T-helper 22 cell (primary cell): ENCODE data around the gene DNAH6.
"Not testable (repeated sequence)": the region's sequence is repeated elsewhere in the genome, so short reads cannot be mapped to it uniquely, and the experiment has no call there.

Source experiments
- DNase-seq: peaks from one replicate; pipeline ENCODE4 v3.0.0-alpha.2; 2020; ENCODE audit warnings: low read depth

DNAH6 gene

GRCh38 chr2:84838434-84839145, 322.3 kb downstream of the DNAH6 start:
- DNase-seq: no peak

- DNase-seq: no peak
These were observed 323.6 kb downstream of the DNAH6 start for GRCh38 chr2:84839851-84840250.

GRCh38 chr2:84840306-84840705, 324.0 kb downstream of the DNAH6 start:
- DNase-seq: no peak

- DNase-seq: no peak
These were observed 325.3 kb downstream of the DNAH6 start for GRCh38 chr2:84841577-84841976.

- DNase-seq: no peak
These were observed 327.8 kb downstream of the DNAH6 start for GRCh38 chr2:84844141-84844540.

- peak; percentile 39 for DNase-seq
These were observed 329.9 kb downstream of the DNAH6 start for GRCh38 chr2:84846041-84846663.

- DNase-seq: no peak
These were observed 330.4 kb downstream of the DNAH6 start for GRCh38 chr2:84846741-84847142.

- no peak for DNase-seq
These were observed 331.2 kb downstream of the DNAH6 start for GRCh38 chr2:84847326-84848050.

- peak; percentile 32 for DNase-seq
These were observed 333.1 kb downstream of the DNAH6 start for GRCh38 chr2:84849271-84849952.

GRCh38 chr2:84850471-84850870, 334.2 kb downstream of the DNAH6 start:
- DNase-seq: no peak

GRCh38 chr2:84851876-84852275, 335.6 kb downstream of the DNAH6 start:
- DNase-seq: no peak

- DNase-seq: no peak
These were observed 338.6 kb downstream of the DNAH6 start for GRCh38 chr2:84854850-84855249.

- no peak for DNase-seq
These were observed 339.4 kb downstream of the DNAH6 start for GRCh38 chr2:84855731-84856130.

- no peak for DNase-seq
These were observed 340.5 kb downstream of the DNAH6 start for GRCh38 chr2:84856787-84857186.

- no peak for DNase-seq
These were observed 341.3 kb downstream of the DNAH6 start for GRCh38 chr2:84857566-84857965.

- DNase-seq: no peak
These were observed 341.8 kb downstream of the DNAH6 start for GRCh38 chr2:84858123-84858522.

- DNase-seq: no peak
These were observed 342.6 kb downstream of the DNAH6 start for GRCh38 chr2:84858937-84859336.

GRCh38 chr2:84861539-84861938, 345.2 kb downstream of the DNAH6 start:
- DNase-seq: no peak

GRCh38 chr2:84862006-84862405, 345.7 kb downstream of the DNAH6 start:
- no peak for DNase-seq

GRCh38 chr2:84865181-84865783, 349.0 kb downstream of the DNAH6 start:
- DNase-seq: no peak

GRCh38 chr2:84866122-84866521, 349.8 kb downstream of the DNAH6 start:
- DNase-seq: no peak

GRCh38 chr2:84868327-84868726, 352.0 kb downstream of the DNAH6 start:
- not testable (repeated sequence) for DNase-seq
